Activated CD4-positive, CD25-positive, alpha-beta regulatory T cell (primary cell): ENCODE results near the gene BAHCC1.
A peak's percentile ranks its signal among the peaks of the same experiment; 100 is the strongest.
"Not testable (repeated sequence)": the region's sequence is repeated elsewhere in the genome, so short reads cannot be mapped to it uniquely, and the experiment has no call there.

Experiments
- DNase-seq, 4 experiments: peaks; one replicate each; lab custom pipeline; 2025; lab: John Stamatoyannopoulos, UW

Gene BAHCC1

DNA sequence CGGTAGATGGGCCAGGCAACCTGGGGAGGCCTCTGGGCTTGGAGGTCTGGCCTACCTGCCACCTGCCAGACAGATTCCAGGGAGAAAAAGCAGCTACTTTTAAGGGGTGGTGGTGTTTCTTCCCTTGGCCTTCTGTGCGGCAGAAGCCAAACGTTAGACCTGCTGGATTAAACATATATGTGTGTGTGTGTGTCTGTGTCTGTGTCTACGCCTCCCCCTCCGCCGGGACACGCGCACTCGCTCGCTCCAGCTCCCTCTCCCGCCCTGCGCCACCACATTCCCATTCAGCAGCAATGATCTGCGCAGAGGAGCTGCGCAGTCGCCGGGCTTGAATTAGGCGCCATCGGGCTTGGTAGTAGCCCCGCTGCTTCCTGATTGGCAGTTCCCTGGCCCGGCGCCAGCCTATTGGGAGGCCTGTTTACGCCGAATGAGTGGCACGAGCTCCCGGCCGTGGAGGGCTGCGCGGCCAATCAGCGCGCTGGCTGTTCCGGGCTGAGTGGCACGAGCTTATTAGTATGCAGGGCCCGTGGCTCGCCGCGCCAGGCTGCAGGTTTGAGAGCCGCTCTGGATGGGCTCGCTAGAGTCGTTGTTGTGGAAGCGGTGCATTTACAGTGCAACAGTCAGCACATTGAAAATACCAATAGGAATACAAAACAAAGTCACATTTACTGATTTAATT, at the start of gene BAHCC1:
Gene BAHCC1, plus strand, starts transcription at position 537 of the 679 bp plus-strand sequence. CDS start 4,283 bp downstream, outside the sequence.
- DNase-seq: peak; percentile 45 to 77 (median 56)

DNA sequence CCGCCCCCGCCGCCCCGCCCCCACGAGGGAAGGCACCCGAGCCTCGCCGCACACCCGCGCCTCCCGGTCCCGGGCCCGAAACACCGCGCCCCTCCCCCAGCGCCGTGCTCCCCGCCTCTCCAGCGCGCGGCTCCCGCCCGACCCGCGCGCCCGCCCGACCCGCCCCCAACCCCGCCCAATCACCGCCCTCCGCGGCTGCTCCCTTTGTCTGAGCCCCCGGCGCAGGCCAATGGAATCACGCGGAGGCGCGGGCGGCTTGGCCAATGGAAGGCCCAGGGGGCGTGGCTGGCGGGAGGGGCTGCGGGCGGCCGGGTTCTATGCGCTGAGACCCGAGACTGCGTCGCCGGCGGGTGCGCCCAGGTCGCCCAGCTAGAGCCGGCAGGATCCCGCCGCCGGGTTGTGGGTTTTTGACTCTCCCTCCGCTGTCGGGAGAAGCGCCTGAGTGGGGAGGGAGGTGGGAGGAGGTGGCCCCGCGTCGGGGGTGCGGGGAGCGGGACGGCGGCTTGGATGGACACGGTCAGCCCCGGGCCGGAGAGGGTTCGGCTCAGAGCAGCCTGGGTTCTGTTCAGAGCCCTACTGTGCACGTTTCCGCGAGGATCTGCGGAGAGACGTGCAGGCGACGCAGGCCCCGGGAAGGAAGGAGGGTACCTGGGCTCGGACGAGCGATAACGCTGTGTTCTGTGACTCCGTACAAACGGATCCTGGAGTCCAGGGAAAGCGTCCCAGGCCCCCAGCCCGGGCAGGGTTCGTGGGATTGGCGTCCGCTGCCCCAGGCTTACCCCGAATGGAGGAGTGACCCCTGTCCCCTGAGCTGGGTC, 49.0 kb upstream of the BAHCC1 start:
- DNase-seq: peak; percentile 79 to 87 (median 84)

DNA sequence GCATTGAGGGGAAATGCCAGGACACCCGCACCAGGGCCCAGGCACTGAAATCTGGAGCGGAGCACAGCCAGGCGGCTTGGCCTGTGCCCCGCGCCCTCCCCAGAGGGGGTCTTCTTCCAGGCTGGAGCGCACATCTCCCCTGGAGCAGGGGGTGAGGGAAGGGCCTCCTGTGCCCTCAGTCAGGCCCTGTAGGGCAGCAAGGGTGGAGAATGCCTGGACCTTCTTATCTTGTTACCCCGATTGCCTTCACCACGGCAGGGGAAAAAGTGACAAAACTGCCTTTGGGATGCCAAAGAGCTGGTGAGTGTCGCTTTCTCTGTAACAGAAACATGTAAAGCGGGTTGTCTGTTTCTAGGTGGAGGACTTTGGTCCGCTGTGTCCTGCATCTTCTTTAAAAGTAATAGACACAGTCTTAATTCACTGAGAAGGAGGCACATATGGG, 48.3 kb upstream of the BAHCC1 start:
- no peak for DNase-seq

DNA sequence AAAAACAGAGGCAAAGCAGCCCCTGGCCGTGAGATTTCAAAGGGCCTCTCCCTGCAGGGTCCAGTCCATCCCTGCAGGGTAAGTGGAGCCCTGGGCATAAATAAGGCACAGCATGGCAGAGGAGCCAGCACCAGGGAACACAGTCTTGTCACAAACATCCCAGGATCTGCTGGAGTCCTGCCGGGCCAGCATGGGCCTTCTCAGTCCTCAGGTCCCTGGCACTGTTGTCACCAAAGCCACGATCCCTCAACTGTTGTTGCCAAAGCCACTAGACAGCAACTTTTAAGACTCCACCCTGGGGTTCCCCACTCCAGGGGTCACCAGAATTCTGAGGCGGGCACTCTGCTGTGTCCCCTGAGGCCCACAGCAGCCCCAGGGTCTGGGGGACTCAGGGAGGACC, 47.8 kb upstream of the BAHCC1 start:
- no peak for DNase-seq

DNA sequence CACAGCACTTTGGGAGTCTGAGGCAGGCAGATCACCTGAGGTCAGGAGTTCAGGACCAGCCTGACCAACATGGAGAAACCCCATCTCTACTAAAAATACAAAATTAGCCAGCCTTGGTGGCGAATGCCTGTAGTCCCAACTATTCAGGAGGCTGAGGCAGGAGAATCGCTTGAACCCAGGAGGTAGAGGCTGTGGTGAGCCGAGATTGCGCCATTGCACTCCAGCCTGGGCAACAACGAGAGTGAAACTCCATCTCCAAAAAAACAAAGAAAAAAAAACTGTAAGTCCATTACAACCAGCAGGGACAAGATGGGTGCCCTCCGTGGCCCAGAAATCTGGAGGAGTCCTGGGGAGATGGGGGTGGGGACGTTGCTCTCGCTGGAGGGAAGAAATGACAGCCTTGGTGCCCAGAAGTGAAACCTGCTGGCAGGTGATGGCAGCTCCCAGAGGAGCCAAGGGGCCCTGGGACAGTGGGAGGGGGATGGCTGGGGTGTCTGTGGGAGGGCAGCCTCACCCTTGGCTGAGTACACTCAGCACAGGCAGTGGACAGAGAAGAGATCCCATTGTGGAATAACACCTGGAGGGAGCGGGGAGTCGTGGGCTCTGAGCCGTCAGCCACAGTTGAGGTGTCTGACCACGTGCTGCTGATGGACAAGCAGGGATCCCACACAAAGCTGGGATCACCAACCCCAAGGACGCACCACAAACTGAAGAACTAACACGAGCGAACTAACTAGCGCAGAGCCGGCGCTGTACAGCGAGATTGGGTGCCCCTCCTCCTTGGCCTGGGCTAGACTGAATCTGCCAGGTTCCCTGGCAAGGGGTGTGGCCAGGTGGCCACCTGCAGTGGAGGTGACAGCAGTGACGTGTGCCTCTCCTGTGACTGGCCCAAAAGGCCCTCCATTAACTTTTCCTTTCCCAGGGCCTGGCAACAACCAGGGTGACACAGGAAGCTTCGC, 46.9 kb upstream of the BAHCC1 start:
- no peak for DNase-seq

DNA sequence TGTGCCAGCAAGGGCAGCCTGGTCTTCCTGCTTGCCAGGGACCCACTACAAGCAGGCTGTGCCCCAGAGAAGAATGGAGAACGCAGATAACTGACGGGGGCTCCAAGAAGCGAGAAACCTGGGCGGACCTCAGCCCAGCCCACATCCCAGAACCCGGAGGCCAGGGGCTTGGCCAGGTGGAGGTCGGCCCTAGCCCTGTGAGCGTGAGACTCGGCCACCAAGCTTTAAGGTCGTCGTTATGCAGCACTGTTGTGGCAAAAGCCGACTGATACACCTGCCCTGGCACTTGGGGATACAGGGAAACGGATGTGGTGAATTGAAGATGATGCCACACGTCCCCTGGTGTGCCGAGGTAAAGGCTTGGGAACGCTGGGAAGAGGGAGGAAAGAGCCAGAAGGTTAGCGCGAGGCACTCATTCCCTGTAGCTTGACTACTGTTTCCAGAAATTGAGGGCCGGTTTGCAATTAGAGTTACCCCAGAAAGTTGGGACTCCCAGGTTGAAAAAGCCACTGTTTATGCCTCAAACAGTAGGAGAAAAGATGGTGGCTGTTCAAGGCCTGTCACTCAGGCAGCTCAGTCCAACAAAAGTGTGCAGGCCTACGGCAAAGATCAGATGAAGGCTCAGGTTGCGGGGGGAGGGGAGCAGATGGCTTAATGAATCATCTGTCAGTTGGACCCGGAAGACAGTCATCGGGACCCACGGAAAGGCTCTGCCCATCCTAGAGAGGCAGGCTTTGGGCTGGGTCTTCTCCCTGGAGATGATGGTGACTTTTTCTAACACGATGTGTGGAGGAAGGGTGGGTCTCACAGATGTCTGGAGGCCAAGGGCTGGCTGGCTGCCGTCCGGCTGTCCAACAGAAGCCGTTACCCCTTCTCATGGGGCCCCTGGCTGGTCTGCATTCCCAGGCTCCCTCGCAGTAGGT, 45.6 kb upstream of the BAHCC1 start:
- no peak for DNase-seq

DNA sequence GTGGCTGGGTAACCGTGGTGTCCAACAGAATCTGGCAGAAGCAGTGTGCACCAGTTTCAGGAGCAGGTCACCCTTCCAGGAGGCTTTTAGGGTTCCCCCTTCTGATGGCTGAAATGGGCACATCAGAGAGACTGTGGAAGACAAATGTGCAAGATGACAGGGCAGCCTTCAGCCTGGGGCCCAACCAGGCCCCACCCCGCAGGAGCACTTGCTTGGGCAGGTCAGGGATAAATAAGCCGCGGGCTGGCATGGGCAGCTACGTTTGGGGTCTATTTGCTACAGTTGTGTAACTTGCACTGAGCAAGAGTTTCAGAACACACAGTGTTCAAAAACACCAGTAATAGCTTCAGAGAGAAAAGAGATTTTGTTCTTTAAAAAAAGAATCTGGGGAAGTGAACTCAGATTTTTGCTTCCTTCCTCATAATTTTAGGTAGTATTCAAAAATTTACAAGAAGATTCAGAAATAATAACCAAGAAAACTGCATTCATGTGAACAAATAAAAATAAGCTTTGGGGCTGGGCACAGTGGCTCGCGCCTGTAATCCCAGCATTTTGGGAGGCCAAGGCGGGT, 44.9 kb upstream of the BAHCC1 start:
- no peak for DNase-seq

DNA sequence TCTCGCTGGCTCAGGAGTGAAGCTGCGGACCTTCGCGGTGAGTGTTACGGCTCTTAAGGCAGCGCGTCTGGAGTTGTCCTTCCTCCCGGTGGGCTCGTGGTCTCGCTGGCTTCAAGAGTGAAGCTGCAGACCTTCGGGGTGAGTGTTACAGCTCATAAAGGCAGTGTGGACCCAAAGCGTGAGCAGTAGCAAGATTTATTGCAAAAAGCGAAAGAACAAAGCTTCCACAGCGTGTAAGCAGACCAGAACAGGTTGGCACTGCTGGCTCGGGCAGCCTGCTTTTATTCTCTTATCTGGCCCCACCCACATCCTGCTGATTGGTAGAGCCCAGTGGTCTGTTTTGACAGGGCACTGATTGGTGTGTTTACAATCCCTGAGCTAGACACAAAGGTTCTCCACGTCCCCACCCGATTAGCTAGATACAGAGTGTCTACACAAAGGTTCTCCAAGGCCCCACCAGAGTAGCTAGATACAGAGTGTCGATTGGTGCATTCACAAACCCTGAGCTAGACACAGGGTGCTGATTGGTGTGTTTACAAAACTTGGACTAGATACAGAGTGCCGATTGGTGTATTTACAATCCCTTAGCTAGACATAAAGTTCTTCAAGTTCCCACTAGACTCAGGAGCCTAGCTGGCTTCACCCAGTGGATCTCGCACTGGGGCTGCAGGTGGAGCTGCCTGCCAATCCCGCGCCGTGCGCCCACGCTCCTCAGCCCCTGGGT, 43.8 kb upstream of the BAHCC1 start:
- not testable (repeated sequence) for DNase-seq

DNA sequence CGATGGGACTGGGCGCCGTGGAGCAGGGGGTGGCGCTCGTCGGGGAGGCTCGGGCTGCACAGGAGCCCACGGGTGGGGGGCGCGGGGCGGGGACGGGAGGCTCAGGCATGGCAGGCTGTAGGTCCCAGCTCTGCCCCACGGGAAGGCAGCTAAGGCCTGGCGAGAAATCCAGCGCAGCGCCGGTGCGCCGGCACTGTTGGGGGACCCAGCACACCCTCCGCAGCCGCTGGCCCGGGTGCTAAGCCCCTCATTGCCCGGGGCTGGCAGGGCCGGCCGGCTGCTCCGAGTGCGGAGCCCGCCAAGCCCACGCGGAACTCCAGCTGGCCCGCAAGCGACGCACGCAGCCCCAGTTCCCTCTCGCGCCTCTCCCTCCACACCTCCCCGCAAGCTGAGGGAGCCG, 43.2 kb upstream of the BAHCC1 start:
- not testable (repeated sequence) for DNase-seq

DNA sequence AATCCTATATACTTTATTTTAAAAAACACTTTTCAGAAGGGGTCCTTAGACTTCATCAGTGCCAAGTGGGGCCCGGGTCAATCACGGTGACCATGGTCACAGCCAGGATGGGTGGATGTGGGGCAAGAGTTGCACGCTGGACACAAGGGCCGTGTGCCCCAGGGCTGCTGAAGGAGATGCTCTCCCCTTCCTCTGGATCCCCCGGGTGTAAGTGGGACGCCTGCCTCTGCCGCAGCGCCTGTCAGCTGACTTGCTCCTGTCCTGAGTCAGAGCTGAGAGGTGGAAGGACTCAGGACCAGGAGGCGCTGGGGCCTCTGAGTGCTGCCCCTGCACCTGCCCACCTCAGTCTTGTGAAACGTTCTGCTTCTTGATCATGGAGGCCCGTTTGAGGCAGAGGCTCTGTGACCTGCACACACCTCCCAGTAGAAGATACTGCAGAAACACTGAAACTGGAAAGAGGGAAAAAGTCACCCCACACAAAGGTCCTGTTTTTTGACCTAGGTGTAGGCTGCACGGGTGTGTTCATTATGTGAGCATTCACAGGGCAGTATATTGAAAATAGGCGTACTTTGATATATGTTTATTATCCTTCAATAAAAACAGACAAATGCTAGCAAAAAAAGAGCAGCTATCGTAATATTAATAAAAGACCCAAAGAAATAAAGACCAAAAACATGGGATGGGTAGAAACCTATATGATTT, 40.9 kb upstream of the BAHCC1 start:
- DNase-seq: no peak

DNA sequence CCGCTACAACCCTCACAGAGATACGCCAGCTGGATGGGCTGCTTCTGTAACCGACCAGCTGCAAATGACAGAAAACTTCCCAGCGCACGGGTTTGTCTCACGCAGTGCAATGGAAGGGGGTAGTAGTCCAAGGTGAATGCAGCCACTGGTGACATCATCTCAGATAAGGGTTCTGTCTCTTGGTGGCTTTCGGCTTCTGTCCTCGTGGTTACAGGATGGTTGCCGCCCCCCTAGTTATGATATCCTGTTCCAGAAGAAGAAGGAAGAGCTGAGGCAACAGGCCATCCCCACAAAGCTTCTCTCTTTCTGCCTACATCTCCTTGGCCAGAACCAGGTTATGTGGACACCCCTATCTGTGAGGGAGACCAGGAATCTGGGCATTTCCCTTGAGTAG, 40.3 kb upstream of the BAHCC1 start:
- DNase-seq: no peak

DNA sequence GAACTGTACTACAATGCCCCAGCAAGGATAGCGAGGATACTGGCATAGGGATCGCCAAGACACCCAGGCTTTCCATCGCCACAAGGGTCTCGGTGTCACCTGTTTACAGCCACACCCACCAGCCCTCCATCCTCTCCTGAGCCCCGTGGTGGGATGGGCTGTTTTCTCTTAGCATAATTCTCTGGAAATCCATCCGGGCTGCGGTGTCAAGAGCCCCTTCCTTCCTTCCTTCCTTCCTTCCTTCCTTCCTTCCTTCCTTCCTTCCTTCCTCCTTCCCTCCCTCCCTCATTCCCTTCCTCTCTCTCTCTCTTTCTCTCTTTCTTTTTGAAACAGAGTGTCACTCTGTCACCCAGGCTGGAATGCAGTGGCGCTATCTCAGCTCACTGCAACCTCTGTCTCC, 36.0 kb upstream of the BAHCC1 start:
- DNase-seq: no peak

DNA sequence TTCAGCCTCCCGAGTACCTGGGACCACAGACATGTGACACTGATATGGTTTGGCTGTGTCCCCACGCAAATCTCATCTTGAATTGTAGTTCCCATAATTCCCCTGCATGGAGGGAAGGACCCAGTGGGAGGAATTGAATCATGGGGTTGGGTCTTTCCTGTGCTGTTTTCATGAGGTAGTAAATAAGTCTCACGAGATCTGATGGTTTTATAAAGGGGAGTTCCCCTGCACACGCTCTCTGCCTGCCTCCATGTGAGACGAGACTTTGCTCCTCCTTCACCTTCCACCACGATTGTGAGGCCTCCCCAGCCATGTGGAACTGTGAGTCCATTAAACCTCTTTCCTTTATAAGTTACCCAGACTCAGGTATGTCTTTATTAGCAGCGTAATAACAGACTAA, 33.3 kb upstream of the BAHCC1 start:
- DNase-seq: not testable (repeated sequence)

DNA sequence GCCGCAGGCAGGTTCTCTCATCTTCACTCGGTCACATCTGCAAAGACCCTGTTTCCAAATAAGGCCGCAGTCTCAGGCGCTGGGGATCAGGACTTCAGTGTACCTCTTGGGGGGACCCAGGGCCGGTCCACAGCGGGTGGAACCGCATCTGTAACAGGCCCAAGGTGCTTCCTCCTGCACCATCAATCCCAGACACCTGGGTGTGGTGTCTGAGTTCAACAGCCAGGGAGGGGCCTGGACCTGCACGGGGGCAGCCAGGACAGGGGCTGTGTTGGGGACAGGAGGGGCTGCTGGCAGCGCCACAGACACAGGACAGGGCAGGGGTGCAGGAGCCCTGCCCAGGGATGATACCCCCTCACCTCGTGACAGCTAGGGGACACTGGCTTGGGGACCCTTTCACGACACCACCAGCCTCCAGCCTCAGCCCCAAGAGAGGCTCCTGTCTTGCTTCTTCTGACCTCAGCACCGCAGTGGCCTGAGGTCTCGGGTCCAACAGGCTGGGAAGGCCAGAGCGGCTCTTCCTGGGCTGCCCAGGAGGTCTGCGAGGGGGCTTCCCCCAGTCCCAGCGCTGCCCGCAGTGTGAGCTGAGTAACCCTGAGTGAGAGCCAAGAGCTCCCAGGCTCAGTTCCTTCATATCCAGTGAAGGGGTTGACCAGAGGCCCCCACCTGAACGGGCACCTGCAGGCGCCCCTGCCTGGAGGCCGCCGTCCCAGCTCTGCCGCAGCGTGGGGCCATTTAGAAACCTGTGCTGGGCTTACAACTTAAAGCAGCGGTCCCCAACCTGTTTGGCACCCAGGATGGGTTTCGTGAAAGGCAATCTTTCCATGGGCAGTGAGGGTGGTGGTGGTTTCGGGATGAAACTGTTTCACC, 30.7 kb upstream of the BAHCC1 start:
- no peak for DNase-seq

DNA sequence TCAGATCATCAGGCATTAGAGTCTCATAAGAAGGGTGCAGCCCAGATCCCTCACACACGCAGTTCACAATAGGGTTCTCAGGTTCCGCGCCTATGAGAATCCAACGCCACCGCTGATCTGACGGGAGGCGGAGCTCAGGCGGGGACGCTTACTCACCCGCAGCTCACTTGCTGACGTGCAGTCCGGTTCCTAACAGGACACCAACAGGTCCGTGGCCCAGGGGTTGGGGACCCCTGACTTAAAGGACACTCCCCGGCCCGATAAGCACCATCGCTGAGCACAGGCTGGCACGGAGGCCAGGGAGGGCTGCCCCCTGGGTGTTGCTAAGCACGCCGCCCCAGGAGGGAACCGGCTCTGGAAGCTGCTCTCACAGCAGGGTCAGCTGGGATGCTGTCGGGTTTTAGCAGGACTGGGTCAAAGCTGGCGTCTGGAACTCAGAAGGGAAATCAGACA, 30.1 kb upstream of the BAHCC1 start:
- DNase-seq: no peak

DNA sequence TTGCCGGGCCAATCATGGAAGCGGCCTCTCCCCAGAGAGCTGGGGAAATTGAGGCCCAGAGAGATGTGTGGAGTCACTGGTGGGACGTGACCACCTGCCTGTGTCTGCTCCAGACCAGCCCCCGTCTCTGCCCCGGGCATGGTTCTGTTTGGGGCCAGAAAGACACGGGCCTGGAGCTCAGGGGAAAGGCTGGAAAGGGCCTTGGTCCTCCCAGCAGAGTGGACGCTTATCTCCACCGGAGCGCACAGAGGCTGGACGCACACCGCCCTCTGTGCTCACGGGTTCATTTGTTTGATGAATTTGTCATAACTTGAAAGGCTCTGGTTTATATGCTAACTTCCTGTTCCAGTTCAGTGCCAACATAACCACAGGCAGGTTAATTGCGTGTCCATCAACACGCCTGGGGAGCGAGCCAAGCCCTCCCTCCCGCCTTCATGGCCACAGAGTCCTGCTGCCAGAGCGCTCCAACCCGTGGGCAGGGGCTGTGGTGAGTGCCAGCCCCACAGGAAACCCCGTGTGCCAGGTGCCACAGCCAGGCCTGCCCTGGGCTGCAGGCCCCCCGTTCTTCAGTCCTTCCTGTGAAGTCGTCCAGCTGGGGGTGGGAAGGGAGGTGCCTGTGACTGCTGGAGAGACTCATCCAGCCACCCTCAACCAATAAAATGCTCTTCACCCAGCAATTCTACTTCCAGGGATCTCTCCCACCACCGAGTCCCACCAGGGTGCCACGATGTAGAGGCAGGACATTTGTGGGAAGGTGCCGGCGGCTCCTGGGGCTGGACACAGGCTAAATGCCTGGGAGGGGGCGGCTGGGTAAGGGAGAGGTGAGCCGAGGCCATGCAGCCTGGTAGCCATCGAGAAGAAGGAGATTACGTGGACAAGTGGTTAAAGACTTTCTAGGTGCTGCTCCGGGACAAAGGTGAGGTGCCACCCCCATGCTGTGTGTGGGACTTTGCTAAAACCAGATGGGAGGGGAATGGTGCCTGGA, 29.4 kb upstream of the BAHCC1 start:
- DNase-seq: no peak

DNA sequence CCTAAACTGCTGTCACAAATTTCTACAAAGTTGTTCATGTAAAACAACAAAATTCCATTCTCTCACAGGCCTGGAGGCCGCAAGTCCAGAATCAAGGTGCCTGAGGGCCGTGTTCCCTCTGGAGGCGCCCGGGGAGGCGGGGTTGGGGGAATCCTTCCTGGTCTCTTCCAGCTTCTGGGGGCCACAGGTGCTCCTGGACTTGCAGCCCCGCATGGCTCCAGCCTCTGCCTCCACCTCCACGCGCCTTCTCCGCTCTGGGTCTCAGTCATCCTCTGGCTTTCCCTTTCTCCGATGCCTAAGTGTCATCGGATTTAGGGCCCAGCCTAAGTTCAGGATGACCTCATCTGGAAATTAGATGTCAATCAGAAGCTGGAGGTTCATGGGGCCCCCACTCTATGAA, 28.6 kb upstream of the BAHCC1 start:
- DNase-seq: no peak
